Suppressor macrophage treated with lipopolysaccharide for 1 hour (primary cell): ENCODE data around the gene CES3.
A peak's percentile ranks its signal among the peaks of the same experiment; 100 is the strongest.
"Not testable (repeated sequence)": the region's sequence is repeated elsewhere in the genome, so short reads cannot be mapped to it uniquely, and the experiment has no call there.

Source experiments
- DNase-seq, 3 donors: peaks; one replicate each; pipeline ENCODE4 v3.0.0-alpha.2; 2020 to 2022

Gene CES3

GRCh38 chr16:66926961-66927436, 34.1 kb upstream of the CES3 start:
- peak; percentile 69 to 82 (median 80) for DNase-seq

DNA sequence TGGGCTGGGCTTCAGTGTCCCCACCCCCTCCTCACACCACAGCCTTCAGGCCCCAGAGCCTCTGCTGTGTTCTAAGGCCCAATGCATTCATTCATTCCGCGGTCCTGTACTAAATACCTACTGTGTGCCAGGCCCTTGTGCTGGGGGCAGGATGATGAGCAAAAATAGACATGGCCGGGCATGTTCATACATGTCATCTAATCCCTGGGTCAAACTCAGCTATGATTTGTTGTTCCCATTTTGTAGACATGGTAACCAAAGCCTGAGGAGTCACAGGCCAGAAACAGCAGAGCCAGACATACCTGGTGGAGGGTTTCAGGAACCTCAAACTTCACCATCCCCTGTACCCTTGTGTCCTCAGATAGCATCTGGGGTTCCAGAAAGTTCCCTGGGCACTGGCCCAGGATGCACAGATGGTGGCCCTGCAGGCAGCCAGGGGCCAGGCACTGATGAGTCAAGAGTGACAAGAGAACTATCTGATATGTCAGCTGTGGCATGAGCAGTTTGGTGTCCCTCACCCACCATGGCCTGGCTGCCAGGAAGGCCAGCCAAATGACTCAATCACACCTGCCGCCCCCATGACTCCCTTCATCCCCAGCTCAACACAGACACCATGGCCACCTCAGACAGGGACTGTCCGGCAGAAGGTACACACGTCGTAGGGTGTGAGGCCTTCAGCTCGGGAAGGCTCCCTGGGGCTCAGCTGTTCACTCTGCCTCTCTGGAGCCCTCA, 33.0 kb upstream of the CES3 start:
- DNase-seq = peak in 2 of 3 donors; percentile 10 to 38

DNA sequence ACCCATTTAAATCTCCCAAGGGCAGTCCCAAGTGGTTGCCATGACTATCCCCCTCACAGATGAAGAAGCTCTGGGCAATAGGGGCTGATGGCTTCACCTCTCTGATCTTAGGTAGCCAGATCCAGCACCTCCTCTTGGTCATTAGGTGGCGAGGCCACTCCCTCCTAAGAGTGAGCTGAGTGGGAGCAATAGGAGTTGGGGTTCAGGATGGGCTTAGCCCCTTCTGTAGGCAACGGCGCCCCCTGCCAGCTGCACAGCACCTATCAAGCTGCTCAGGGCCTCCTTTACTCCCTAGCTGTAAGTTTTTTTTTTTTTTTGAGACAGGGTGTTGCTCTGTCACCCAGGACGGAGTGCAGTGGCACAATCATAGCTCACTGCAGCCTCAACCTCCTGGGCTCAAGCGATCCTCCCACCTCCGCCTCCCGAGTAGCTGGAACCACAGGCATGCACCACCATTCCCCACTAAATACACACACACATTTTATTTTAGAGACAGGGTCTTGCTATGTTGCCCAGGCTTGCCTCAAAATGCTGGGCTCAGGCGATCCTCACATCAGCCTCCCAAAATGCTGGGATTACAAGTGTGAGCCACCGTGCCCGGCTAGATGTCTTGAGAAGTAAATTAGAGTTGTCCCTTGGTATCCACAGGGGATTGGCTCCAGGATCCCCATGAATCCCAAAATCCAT, 32.2 kb upstream of the CES3 start:
- peak in 2 of 3 donors; percentile 40 to 52 for DNase-seq

DNA sequence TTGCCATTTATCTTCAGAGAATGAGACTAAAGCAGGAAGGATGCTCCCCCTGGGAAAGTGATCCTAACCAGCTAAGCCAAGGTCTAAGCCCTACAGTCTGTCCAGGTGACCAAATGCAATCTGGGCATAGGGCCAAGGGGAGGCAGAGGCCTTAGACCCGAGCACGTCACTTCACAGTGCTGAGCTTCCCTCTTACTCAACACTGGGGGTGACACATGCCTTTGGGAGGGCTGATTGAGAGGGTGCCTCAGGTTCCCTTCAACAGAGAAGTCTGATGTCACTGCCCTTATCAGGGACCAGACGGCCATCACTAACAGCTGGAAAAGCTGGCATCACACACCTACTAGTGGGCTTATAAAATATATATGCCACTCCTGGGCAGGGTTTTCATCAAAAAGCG, 30.9 kb upstream of the CES3 start:
- peak; percentile 43 to 60 (median 45) for DNase-seq

GRCh38 chr16:66931665-66932064, 29.4 kb upstream of the CES3 start:
- no peak for DNase-seq

- DNase-seq = no peak
Measured at GRCh38 chr16:66932076-66932475, 29.0 kb upstream of the CES3 start.

- DNase-seq = no peak
Measured at GRCh38 chr16:66933776-66934137, 27.3 kb upstream of the CES3 start.

GRCh38 chr16:66934138-66934838, 26.8 kb upstream of the CES3 start, which contains the start of gene CIAO2B:
TSS of gene CIAO2B (minus strand) at chr16:66934402. CDS start at chr16:66934364, 38 bp downstream.
- peak; percentile 91 to 96 (median 95) for DNase-seq

DNA sequence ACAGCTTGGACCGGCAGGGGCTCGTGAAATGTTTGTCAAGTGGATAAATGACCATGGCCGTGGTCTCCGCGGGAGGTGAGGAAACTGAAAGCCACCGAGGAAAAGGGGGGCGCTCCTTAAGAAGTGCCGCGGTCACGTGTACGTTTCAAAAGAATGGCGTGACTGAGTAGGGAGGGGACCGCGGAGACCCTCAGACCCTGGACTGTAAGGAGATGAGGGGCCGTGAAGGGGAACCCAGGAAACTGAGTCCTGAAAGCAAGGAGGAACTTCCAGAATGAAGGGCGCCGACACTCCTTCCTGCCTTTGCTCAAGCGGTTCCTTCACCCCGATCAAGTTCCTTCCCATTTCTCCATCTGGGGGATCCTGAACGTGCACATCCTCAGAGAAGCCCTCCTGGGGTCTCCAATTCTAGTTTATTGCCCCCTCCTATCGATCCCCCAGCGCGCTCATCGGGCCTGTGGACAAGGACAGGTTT, 26.2 kb upstream of the CES3 start:
- DNase-seq = peak in 1 of 3 donors; percentile 31

DNA sequence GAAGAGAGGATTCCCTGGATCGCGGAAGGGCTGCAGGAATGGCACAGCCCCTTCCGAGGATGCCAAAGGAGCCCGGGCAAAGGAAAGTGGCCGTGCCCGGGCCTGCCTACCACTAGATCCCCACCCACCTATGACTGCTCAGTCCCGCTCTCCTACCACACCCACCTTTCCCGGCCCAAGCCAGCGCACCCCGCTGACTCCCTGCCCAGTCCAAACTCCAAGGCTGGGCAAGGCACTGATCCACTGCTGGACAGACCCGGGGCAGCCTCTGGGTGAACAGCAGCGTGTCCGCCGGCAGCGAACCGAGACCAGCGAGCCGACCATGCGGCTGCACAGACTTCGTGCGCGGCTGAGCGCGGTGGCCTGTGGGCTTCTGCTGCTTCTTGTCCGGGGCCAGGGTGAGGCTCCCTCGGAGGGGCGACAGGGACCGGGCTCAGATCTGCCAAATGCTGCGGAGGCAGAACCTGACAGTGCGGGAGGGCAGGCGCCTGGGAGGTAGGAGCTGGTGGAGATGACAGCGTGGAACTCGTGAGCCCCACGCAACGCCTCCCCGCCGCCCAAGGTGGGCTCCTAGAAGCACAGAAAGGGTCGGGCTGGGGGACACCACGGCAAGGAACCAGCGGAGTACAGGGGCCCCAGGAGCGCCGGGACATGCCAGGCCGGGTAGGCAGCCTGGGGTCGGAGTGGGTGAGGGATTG, 25.6 kb upstream of the CES3 start, which contains the start of gene CES2:
CES2 (plus strand) TSS at position 203 of the 698 bp plus-strand sequence; CDS start at position 323, 120 bp downstream.
- DNase-seq = no peak

- no peak for DNase-seq
Measured at GRCh38 chr16:66936462-66936861, 24.6 kb upstream of the CES3 start.

DNA sequence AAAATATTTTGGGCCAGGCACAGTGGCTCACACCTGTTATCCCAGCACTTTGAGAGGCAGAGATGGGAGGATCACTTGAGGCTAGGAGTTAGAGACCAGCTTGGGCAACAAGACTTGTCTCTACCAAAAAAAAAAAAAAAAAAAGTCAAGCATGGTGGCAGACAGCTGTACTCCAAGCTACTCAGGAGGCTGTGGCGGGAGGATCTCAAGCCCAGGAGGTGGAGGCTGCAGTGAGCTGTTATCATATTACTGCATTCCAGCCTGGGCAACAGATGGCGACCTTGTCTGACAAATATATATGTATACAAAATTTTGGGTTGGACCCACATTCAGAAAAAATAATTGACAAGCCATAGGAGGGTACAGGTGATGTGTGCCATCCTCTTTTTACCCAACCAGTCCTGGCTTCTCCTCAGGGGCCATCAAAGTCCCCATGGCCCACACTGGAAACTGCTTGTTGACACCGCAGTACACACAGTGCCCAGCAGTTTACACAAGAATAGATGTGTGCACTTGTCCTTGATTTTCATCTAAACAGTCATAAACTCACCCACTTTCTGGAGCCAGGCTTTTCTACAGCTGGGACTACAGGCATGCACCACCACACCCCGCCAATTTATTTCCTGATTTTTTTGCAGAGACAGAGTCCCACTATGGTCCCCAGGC, 24.0 kb upstream of the CES3 start:
- DNase-seq = no peak

DNA sequence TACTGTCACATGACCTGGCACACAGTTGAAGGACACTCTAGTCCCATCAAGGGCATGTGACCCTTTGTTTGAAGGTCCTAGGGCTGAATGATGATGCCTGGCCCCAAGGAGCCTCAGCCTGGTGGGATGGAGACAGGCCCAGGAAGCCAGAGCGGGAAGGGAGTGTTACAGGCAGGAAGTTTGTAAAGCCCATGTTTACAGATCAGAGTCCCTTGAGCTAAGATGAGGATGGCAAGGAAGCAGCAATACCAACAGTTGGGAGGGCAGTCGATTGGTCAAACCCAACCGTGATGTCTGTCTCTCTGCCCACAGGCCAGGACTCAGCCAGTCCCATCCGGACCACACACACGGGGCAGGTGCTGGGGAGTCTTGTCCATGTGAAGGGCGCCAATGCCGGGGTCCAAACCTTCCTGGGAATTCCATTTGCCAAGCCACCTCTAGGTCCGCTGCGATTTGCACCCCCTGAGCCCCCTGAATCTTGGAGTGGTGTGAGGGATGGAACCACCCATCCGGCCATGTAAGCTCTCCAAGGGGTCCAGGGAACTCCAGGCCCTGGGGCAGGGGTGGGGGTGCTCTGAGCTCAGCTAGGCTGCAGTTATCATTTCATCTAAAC, 23.2 kb upstream of the CES3 start:
- no peak for DNase-seq

DNA sequence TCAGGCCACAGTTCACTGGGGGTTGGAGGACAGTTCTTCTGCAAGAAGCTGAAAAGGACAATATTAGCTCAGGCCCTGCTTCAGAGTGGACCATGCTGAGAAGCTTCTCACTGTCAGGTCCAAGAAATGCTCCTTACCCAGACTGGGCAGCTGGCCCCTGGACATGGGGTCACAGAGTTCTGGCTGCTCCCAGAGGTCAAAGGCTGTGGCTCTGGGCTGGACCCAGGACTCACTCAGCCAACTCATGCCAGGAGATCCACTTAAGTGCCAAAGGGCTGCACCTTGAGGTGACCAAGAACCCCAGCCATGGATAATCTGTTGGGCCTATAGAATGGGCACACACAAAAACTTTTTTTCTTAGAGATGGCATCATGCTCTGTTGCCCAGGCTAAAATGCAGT, 21.7 kb upstream of the CES3 start:
- DNase-seq = no peak

- no peak for DNase-seq
Measured at GRCh38 chr16:66940236-66940635, 20.8 kb upstream of the CES3 start.

GRCh38 chr16:66942981-66943380, 18.1 kb upstream of the CES3 start:
- DNase-seq = no peak

DNA sequence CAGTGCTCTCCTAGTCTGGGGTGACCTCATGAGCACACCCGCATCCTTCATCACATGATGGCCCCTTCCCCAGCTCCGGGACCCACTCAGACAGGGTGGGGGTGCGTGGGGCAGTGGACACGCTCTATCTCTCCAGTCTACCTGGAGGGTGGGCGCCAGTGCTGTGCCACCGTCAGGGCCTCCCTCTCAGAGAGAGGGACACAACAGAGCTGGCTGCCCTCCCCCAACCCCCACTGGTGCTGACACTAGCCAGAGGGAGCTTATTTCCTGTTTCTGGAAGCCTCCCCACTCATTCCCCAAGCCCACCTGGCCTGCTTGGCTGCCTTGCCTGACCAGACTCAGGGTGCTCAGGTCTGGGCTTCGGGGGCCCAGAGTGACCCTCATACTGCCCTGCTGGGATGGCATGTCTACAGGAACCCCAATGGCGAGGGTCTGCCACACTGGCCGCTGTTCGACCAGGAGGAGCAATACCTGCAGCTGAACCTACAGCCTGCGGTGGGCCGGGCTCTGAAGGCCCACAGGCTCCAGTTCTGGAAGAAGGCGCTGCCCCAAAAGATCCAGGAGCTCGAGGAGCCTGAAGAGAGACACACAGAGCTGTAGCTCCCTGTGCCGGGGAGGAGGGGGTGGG, 17.5 kb upstream of the CES3 start:
- DNase-seq = no peak

- DNase-seq = no peak
Measured at GRCh38 chr16:66944054-66944441, 17.0 kb upstream of the CES3 start.

GRCh38 chr16:66944971-66945370, 16.1 kb upstream of the CES3 start:
- not testable (repeated sequence) for DNase-seq

DNA sequence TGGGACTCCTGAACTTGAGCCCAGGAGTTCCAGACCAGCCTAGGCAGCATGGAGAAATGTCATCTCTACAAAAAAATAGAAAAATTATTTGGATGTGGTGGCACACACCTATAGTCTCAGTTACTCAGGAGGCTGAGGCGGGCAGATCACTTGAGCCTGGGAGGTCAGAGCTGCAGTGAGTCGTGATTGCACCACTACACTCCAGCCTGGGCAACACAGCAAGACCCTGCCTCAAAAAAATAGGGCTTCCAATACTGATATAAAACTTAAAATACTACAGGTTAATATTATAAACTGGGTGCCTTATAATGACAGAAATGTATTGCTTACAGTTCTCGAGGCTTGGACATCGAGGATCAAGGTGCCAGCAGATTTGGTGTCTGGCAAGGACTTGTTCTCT, 15.1 kb upstream of the CES3 start:
- DNase-seq = no peak

GRCh38 chr16:66946541-66946940, 14.5 kb upstream of the CES3 start:
- DNase-seq = no peak
